CD4-positive, alpha-beta T cell (primary cell): ENCODE measurements around the gene CPA4. TPM values are rescaled to one million over a fixed set of nuclear protein-coding genes. Genes with fewer than 3 reads are reported as not detected.

Source experiments
- ATAC-seq: fragments of 200-7000 bp; cut with Tn5 transposase; one replicate; pipeline ENCODE4 v1.10.0; 2022; ENCODE audit warnings: mild to moderate bottlenecking; ENCODE audit not compliant: poor library complexity
- CTCF ChIA-PET: fragments of 350-600 bp; sonication (Branson Sonifier 250); formaldehyde crosslinking; loops from one replicate; lab custom pipeline; 2021; ENCODE audit warnings: antibody characterized with exemption, inconsistent platforms; lab: Charles Lee
- POLR2A ChIA-PET: fragments of 350-600 bp; sonication (Branson Sonifier 250); formaldehyde crosslinking; loops from one replicate; lab custom pipeline; 2021; ENCODE audit warnings: antibody characterized with exemption, inconsistent platforms; lab: Charles Lee
- DNase-seq, 14 experiments: peaks; one replicate each; pipeline ENCODE4 v3.0.0-alpha.2; 2013 to 2020; ENCODE audit warnings: mixed read lengths in 2 of 14
- H3K27ac ChIP-seq, 2 donors: one replicate each; pipeline versions ENCODE4 v1.5.1 to v1.7.0; 2013; ENCODE audit warnings: low read length in 2 of 2, low read depth in 1 of 2, mild to moderate bottlenecking in 1 of 2
- H3K27me3 ChIP-seq, 2 experiments: 1 replicate in 1 of 2; 2 replicates in 1 of 2; pipeline versions ENCODE4 v1.6.1 to v1.7.0; 2013; ENCODE audit warnings: low read length in 2 of 2, control low read depth in 1 of 2, mild to moderate bottlenecking in 1 of 2, moderate library complexity in 1 of 2; ENCODE audit not compliant: insufficient read depth in 2 of 2, control insufficient read depth in 1 of 2
- H3K36me3 ChIP-seq: one replicate; pipeline ENCODE4 v1.6.1; 2013; ENCODE audit warnings: low read length, control low read depth; ENCODE audit not compliant: insufficient read depth
- H3K4me1 ChIP-seq: one replicate; pipeline ENCODE4 v1.6.1; 2013; ENCODE audit warnings: low read length, control low read depth; ENCODE audit not compliant: insufficient read depth
- H3K4me3 ChIP-seq: one replicate; pipeline ENCODE4 v1.5.1; 2013; ENCODE audit warnings: mild to moderate bottlenecking, low read length, moderate library complexity
- H3K9me3 ChIP-seq, 2 experiments: 1 replicate in 1 of 2; 2 replicates in 1 of 2; pipeline versions ENCODE4 v1.6.1 to v1.7.0; 2013; ENCODE audit warnings: low read length in 2 of 2, mild to moderate bottlenecking in 2 of 2, control low read depth in 1 of 2, moderate library complexity in 1 of 2; ENCODE audit not compliant: control insufficient read depth in 1 of 2, insufficient read depth in 1 of 2
- H3K27ac Mint-ChIP-seq: one replicate; pipeline ENCODE4 v1.8.0; 2020; ENCODE audit warnings: mixed read lengths
- H3K27me3 Mint-ChIP-seq: one replicate; pipeline ENCODE4 v1.8.0; 2021; ENCODE audit warnings: mixed read lengths
- H3K36me3 Mint-ChIP-seq: one replicate; pipeline ENCODE4 v1.8.0; 2021; ENCODE audit warnings: low read depth, mixed read lengths
- H3K4me1 Mint-ChIP-seq: one replicate; pipeline ENCODE4 v1.8.0; 2021; ENCODE audit warnings: low read depth, mixed read lengths
- H3K4me3 Mint-ChIP-seq: one replicate; pipeline ENCODE4 v1.8.0; 2020; ENCODE audit warnings: mild to moderate bottlenecking, mixed read lengths
- H3K9me3 Mint-ChIP-seq: one replicate; pipeline ENCODE4 v1.8.0; 2020; ENCODE audit warnings: mixed read lengths
- CTCF ChIP-seq: fragments of 200-600 bp; IDR thresholded peaks from one replicate; pipeline ENCODE4 v1.8.0; 2022; ENCODE audit warnings: antibody characterized with exemption, mild to moderate bottlenecking
- intact Hi-C, 2 experiments: fragments of 100-400 bp; cut with DNase I in 1 of 2; cut with micrococcal nuclease in 1 of 2; formaldehyde crosslinking; loops; one replicate each; pipeline versions ENCODE4 v1.15.1 to v1.9.0; 2023 to 2025; cut with DNase I, micrococcal nuclease
- total RNA-seq, 174 experiments: library from RNA in 2 of 174; stranded (reverse) in 2 of 174; gene quantifications; one replicate each; pipeline ENCODE4 v1.2.3 and lab custom pipeline; 2021 to 2026

Gene CPA4
- total RNA-seq, 2 experiments from 2014 or later: not detected

- ChIA-PET POLR2A (no interaction called here), CTCF (no interaction called here)
- Histone ChIP-seq H3K27ac (no peak overlapping the region), H3K4me3 (no peak overlapping the region), H3K36me3 (no peaks in the 10 kb centered on the region), H3K27me3 (peaks cover 0 to 2% of the 10 kb centered on the region in 2 experiments), H3K9me3 (no peaks in the 10 kb centered on the region), H3K4me1 (peaks cover 5% of the 10 kb centered on the region)
- Mint-ChIP-seq H3K36me3 (no peaks in the 10 kb centered on the region), H3K27ac (no peak overlapping the region), H3K4me1 (peaks cover 5% of the 10 kb centered on the region), H3K9me3 (no peaks in the 10 kb centered on the region), H3K27me3 (no peaks in the 10 kb centered on the region), H3K4me3 (no peak overlapping the region)
- ATAC-seq: no peak
- DNase-seq: no peak
- intact Hi-C loops: no loop called here
- no peak for TF ChIP-seq CTCF
Observed at GRCh38 chr7:130275826-130276297, 17.1 kb upstream of the CPA4 start.

- TF ChIP-seq CTCF: no peak
- H3K4me1 Mint-ChIP-seq: peaks cover 5% of the 10 kb centered on the region
- no peak overlapping the region for H3K4me3 ChIP-seq
- H3K27ac Mint-ChIP-seq: no peak overlapping the region
- CTCF ChIA-PET: no interaction called here
- no peaks in the 10 kb centered on the region for H3K9me3 Mint-ChIP-seq
- no peaks in the 10 kb centered on the region for H3K36me3 Mint-ChIP-seq
- ATAC-seq: no peak
- no peak for DNase-seq
- H3K4me3 Mint-ChIP-seq: no peak overlapping the region
- H3K9me3 ChIP-seq: no peaks in the 10 kb centered on the region
- no peak overlapping the region for H3K27ac ChIP-seq
- no peaks in the 10 kb centered on the region for H3K27me3 Mint-ChIP-seq
- no peaks in the 10 kb centered on the region for H3K36me3 ChIP-seq
- peaks cover 0 to 2% of the 10 kb centered on the region in 2 experiments for H3K27me3 ChIP-seq
- intact Hi-C loops: no loop called here
- peaks cover 5% of the 10 kb centered on the region for H3K4me1 ChIP-seq
- POLR2A ChIA-PET: no interaction called here
Observed at GRCh38 chr7:130276796-130277762, 15.9 kb upstream of the CPA4 start.

GRCh38 chr7:130277763-130278643, 15.0 kb upstream of the CPA4 start:
- no peaks in the 10 kb centered on the region for H3K9me3 ChIP-seq
- intact Hi-C loops: no loop called here

More at GRCh38 chr7:130277763-130278643, 15.0 kb upstream of the CPA4 start:
- no peak overlapping the region for H3K4me3 ChIP-seq
- H3K4me1 ChIP-seq: peaks cover under 1% of the 10 kb centered on the region
- no peak for TF ChIP-seq CTCF
- H3K27me3 ChIP-seq: peaks cover 0 to 2% of the 10 kb centered on the region in 2 experiments
- H3K36me3 ChIP-seq: no peaks in the 10 kb centered on the region
- DNase-seq (no peak), ATAC-seq (no peak)
- Mint-ChIP-seq H3K9me3 (no peaks in the 10 kb centered on the region), H3K4me3 (no peak overlapping the region), H3K4me1 (peaks cover 5% of the 10 kb centered on the region), H3K36me3 (no peaks in the 10 kb centered on the region), H3K27me3 (no peaks in the 10 kb centered on the region), H3K27ac (no peak overlapping the region)
- ChIA-PET POLR2A (interaction anchor here (0.5 kb wide), 1 partner anchor 13 kb away, joined by 3 read pairs; no protein-coding TSS in a partner anchor), CTCF (no interaction called here)
- H3K27ac ChIP-seq: no peak overlapping the region
